ENCODE data around the gene KRT15.

The KRT15 gene

GRCh38 chr17:41504246-41504977 lies 14.3 kb downstream of the KRT15 start:
- DNase-seq (ENCODE audit: low spot score): no peak

GRCh38 chr17:41503202-41503601 lies 15.5 kb downstream of the KRT15 start:
- no peak for DNase-seq (ENCODE audit: low spot score)

GRCh38 chr17:41500131-41500911 lies 18.4 kb downstream of the KRT15 start:
- peak; percentile 73 for DNase-seq (ENCODE audit: low spot score)

GRCh38 chr17:41499714-41500113 lies 19.0 kb downstream of the KRT15 start:
- no peak for DNase-seq (ENCODE audit: low spot score)

- no peak for DNase-seq (ENCODE audit: low spot score)
Measured at GRCh38 chr17:41498276-41498675, 20.4 kb downstream of the KRT15 start.

GRCh38 chr17:41496803-41497484 lies 21.7 kb downstream of the KRT15 start:
- peak; percentile 92 for DNase-seq (ENCODE audit: low spot score)

- peak; percentile 53 for DNase-seq (ENCODE audit: low spot score)
Measured at GRCh38 chr17:41494524-41494923, 24.2 kb downstream of the KRT15 start.

GRCh38 chr17:41492771-41493170 lies 25.9 kb downstream of the KRT15 start:
- no peak for DNase-seq (ENCODE audit: low spot score)

GRCh38 chr17:41492351-41492750 lies 26.3 kb downstream of the KRT15 start:
- DNase-seq (ENCODE audit: low spot score): no peak

- no peak for DNase-seq (ENCODE audit: low spot score)
Measured at GRCh38 chr17:41491476-41491875, 27.2 kb downstream of the KRT15 start.

- no peak for DNase-seq (ENCODE audit: low spot score)
Measured at GRCh38 chr17:41490000-41490990, 28.4 kb downstream of the KRT15 start.

GRCh38 chr17:41489531-41489930 lies 29.2 kb downstream of the KRT15 start, which contains the start of gene KRT36:
KRT36 (minus strand) TSS chr17:41489910; CDS start chr17:41489864, 46 bp downstream.
- DNase-seq (ENCODE audit: low spot score): no peak

- no peak for DNase-seq (ENCODE audit: low spot score)
Measured at GRCh38 chr17:41486809-41487530, 31.7 kb downstream of the KRT15 start.

- DNase-seq (ENCODE audit: low spot score): no peak
Measured at GRCh38 chr17:41486316-41486715, 32.4 kb downstream of the KRT15 start.

- no peak for DNase-seq (ENCODE audit: low spot score)
Measured at GRCh38 chr17:41484920-41485904, 33.5 kb downstream of the KRT15 start.

GRCh38 chr17:41483991-41484826 lies 34.5 kb downstream of the KRT15 start:
- DNase-seq (ENCODE audit: low spot score): no peak

GRCh38 chr17:41483531-41483930 lies 35.2 kb downstream of the KRT15 start:
- DNase-seq (ENCODE audit: low spot score): no peak

GRCh38 chr17:41481036-41481435 lies 37.7 kb downstream of the KRT15 start, which contains the start of gene KRT35:
KRT35 (minus strand) TSS chr17:41481151; CDS start chr17:41481097, 54 bp downstream.
- DNase-seq (ENCODE audit: low spot score): no peak

Measured in AG08395 (cell line).